Neural progenitor cell (in vitro differentiated cells): ENCODE results near the gene HMG20A.

Experiments
- EZH2 ChIP-seq: fragments of 200-600 bp; sonication (generic); IDR thresholded peaks from 2 replicates; pipeline ENCODE4 v1.6.1; 2017; ENCODE audit warnings: antibody characterized with exemption, mild to moderate bottlenecking, moderate library complexity
- EZH2phosphoT487 ChIP-seq: fragments of 200-600 bp; sonication (generic); IDR thresholded peaks from 2 replicates; pipeline ENCODE4 v1.6.1; 2017; ENCODE audit warnings: antibody characterized with exemption
- TF ChIP-seq, protein P1 (sequence below): fragments of 200-600 bp; sonication (generic); IDR thresholded peaks from 2 replicates; pipeline ENCODE4 v1.5.1; 2017; ENCODE audit warnings: antibody characterized with exemption, mild to moderate bottlenecking

- TF ChIP-seq EZH2 (no peak), EZH2phosphoT487 (no peak)
- TF ChIP-seq, protein P1, sequence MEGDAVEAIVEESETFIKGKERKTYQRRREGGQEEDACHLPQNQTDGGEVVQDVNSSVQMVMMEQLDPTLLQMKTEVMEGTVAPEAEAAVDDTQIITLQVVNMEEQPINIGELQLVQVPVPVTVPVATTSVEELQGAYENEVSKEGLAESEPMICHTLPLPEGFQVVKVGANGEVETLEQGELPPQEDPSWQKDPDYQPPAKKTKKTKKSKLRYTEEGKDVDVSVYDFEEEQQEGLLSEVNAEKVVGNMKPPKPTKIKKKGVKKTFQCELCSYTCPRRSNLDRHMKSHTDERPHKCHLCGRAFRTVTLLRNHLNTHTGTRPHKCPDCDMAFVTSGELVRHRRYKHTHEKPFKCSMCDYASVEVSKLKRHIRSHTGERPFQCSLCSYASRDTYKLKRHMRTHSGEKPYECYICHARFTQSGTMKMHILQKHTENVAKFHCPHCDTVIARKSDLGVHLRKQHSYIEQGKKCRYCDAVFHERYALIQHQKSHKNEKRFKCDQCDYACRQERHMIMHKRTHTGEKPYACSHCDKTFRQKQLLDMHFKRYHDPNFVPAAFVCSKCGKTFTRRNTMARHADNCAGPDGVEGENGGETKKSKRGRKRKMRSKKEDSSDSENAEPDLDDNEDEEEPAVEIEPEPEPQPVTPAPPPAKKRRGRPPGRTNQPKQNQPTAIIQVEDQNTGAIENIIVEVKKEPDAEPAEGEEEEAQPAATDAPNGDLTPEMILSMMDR, result no peak
These were observed 96.9 kb downstream of the HMG20A start for GRCh38 chr15:77517579-77517978.
